Measurements from ENCODE around the gene TAAR9.

DNA sequence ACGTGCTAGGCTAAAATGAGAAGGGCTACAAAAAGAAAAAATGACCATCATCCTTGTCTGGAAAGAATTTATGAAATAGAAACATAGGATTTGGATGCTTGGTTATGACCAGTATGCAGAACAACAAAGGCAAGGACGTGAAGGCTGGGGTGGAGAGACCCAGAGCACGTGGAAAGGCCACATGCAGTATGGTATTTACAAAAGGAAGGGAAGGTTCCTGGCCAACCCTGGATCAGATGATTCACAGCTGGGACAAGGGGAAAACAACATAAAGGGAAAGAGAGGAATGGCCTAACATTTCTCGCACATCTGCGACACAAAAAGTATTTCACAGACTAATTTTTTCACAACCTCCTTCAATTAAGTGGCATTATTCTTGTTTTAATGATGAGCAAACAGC lies 33.3 kb upstream of the TAAR9 start:
- TF ChIP-seq CTCF (optimal IDR thresholded peaks at IDR 0.05 in 1 of 3, IDR thresholded peaks at IDR 0.05 in 1 of 3, conservative IDR thresholded peaks at IDR 0.05 in 1 of 3; ENCODE audit: extremely low read depth in 1 of 3, insufficient read depth in 2 of 3, low read length in 3 of 3) (no peak), EZH2 (IDR thresholded peaks at IDR 0.05; ENCODE audit: low read length) (no peak)
